Thyroid gland (tissue), 4 donors: ENCODE results near the gene ADARB2. TPM values are rescaled to one million over a fixed set of nuclear protein-coding genes. Genes with fewer than 3 reads are reported as not detected.

ENCODE experiments used
- DNase-seq, 2 donors: peaks; one replicate each; pipeline ENCODE4 v3.0.0-alpha.2; 2019
- H3K27ac ChIP-seq, 3 donors: fragments of 200-600 bp; sonication (generic); 1 replicate in 2 of 3; 2 replicates in 1 of 3; pipeline ENCODE4 v1.5.1; 2016 to 2019; ENCODE audit warnings: mild to moderate bottlenecking in 1 of 3, moderate library complexity in 1 of 3
- H3K27me3 ChIP-seq: fragments of 200-600 bp; sonication (generic); one replicate; pipeline ENCODE4 v1.5.1; 2019
- H3K36me3 ChIP-seq, 2 donors: fragments of 200-600 bp; sonication (generic); one replicate each; pipeline ENCODE4 v1.5.1; 2016 to 2019
- H3K4me1 ChIP-seq, 2 donors: fragments of 200-600 bp; sonication (generic); one replicate each; pipeline ENCODE4 v1.5.1; 2017 to 2019
- H3K4me3 ChIP-seq, 3 donors: fragments of 200-600 bp; sonication (generic); replicated peaks in 1 of 3; 1 replicate in 2 of 3; 2 replicates in 1 of 3; pipeline ENCODE4 v1.5.1; 2016; ENCODE audit warnings: mild to moderate bottlenecking in 1 of 3
- H3K9me3 ChIP-seq: fragments of 200-600 bp; sonication (generic); one replicate; pipeline ENCODE4 v1.5.1; 2017
- CTCF ChIP-seq, 6 experiments: fragments of 200-600 bp in 3 of 6; fragments of 450-650 bp in 3 of 6; sonication (generic) in 3 of 6; IDR thresholded peaks; one replicate each; pipeline ENCODE4 v1.5.1; 2016 to 2019; ENCODE audit warnings: antibody characterized with exemption in 6 of 6, mild to moderate bottlenecking in 2 of 6, inconsistent platforms in 1 of 6, moderate library complexity in 1 of 6
- POLR2A ChIP-seq, 2 donors: fragments of 450-650 bp; IDR thresholded peaks; one replicate each; pipeline ENCODE4 v1.6.1; 2017; ENCODE audit warnings: antibody characterized with exemption in 2 of 2, mild to moderate bottlenecking in 2 of 2, moderate library complexity in 1 of 2
- WGBS, 2 donors: methylation state at CpG; one replicate each; pipeline ENCODE4 v1.1.5; 2017; 5-methylcytosine and 5-hydroxymethylcytosine counted together
- intact Hi-C: fragments of 100-400 bp; cut with DNase I; formaldehyde crosslinking; loops from one replicate; pipeline ENCODE4 v1.15.1; 2023
- total RNA-seq, 4 donors: library from RNA; depleted of rRNA; stranded (reverse); fragments of >200 nt; gene quantifications; one replicate each; pipeline ENCODE4 v1.2.3, GENCODE V29; 2016

The ADARB2 gene
- total RNA-seq, 4 donors from 2014 or later: 0.08 to 0.15 TPM; not detected in 2

- H3K4me1 ChIP-seq: no peaks in the 10 kb centered on the region
- no peaks in the 10 kb centered on the region for H3K9me3 ChIP-seq
- TF ChIP-seq POLR2A (IDR thresholded peaks at IDR 0.05): no peak
- no peak for TF ChIP-seq CTCF (IDR thresholded peaks at IDR 0.05)
- H3K27ac ChIP-seq: no peak overlapping the region
- H3K4me3 ChIP-seq: no peak overlapping the region
- intact Hi-C loops: no loop called here
- H3K27me3 ChIP-seq: no peaks in the 10 kb centered on the region
- DNase-seq: no peak
- H3K36me3 ChIP-seq: no peaks in the 10 kb centered on the region
- 72 to 78% methylated on average over 7 of the region's 7 CpGs for WGBS, 2 donors
Observed at GRCh38 chr10:1191752-1192151, 545.6 kb downstream of the ADARB2 start.

- no peaks in the 10 kb centered on the region for H3K27me3 ChIP-seq
- DNase-seq: no peak
- TF ChIP-seq CTCF (IDR thresholded peaks at IDR 0.05): no peak
- no peak for TF ChIP-seq POLR2A (IDR thresholded peaks at IDR 0.05)
- no peaks in the 10 kb centered on the region for H3K4me1 ChIP-seq
- H3K36me3 ChIP-seq: no peaks in the 10 kb centered on the region
- WGBS, 2 donors: 86 to 93% methylated on average over 18 to 22 of the region's 22 CpGs
- H3K4me3 ChIP-seq: no peak overlapping the region
- H3K27ac ChIP-seq: no peak overlapping the region
- no peaks in the 10 kb centered on the region for H3K9me3 ChIP-seq
- intact Hi-C loops: no loop called here
Observed at GRCh38 chr10:1190791-1191490, 546.4 kb downstream of the ADARB2 start.

- Histone ChIP-seq H3K9me3 (no peaks in the 10 kb centered on the region), H3K27ac (no peak overlapping the region), H3K27me3 (no peaks in the 10 kb centered on the region), H3K4me3 (no peak overlapping the region), H3K4me1 (no peaks in the 10 kb centered on the region), H3K36me3 (no peaks in the 10 kb centered on the region)
- 85 to 86% methylated on average over 12 of the region's 12 CpGs for WGBS, 2 donors
- intact Hi-C loops: no loop called here
- DNase-seq: no peak
- TF ChIP-seq POLR2A (IDR thresholded peaks at IDR 0.05) (no peak), CTCF (IDR thresholded peaks at IDR 0.05) (no peak)
Observed at GRCh38 chr10:1190052-1190395, 547.3 kb downstream of the ADARB2 start.

- H3K4me1 ChIP-seq: no peaks in the 10 kb centered on the region
- H3K27me3 ChIP-seq: no peaks in the 10 kb centered on the region
- H3K27ac ChIP-seq: no peak overlapping the region
- no peaks in the 10 kb centered on the region for H3K36me3 ChIP-seq
- intact Hi-C loops: no loop called here
- 84 to 88% methylated on average over 26 of the region's 26 CpGs for WGBS, 2 donors
- no peak overlapping the region for H3K4me3 ChIP-seq
- H3K9me3 ChIP-seq: no peaks in the 10 kb centered on the region
- TF ChIP-seq POLR2A (IDR thresholded peaks at IDR 0.05) (no peak), CTCF (IDR thresholded peaks at IDR 0.05) (no peak)
- DNase-seq: peak; percentile 61 to 67
Observed at GRCh38 chr10:1189166-1190051, 547.9 kb downstream of the ADARB2 start.

GRCh38 chr10:1188558-1189135 lies 548.7 kb downstream of the ADARB2 start:
- intact Hi-C loops: no loop called here
- H3K9me3 ChIP-seq: no peaks in the 10 kb centered on the region
- no peaks in the 10 kb centered on the region for H3K27me3 ChIP-seq
- no peak for DNase-seq
- no peak for TF ChIP-seq POLR2A (IDR thresholded peaks at IDR 0.05)
- no peak for TF ChIP-seq CTCF (IDR thresholded peaks at IDR 0.05)
- H3K4me1 ChIP-seq: no peaks in the 10 kb centered on the region
- WGBS, 2 donors: 70 to 80% methylated on average over 14 of the region's 14 CpGs
- no peak overlapping the region for H3K4me3 ChIP-seq
- no peaks in the 10 kb centered on the region for H3K36me3 ChIP-seq
- H3K27ac ChIP-seq: no peak overlapping the region
